Vagina (tissue), 2 donors: ENCODE results near the gene STC2.

ENCODE experiments used
- CTCF ChIP-seq, 3 experiments: fragments of 450-650 bp in 2 of 3; fragments of 200-600 bp in 1 of 3; sonication (generic) in 1 of 3; IDR thresholded peaks; one replicate each; pipeline ENCODE4 v1.5.1; 2017 to 2019; ENCODE audit warnings: antibody characterized with exemption in 3 of 3, mild to moderate bottlenecking in 2 of 3, moderate library complexity in 2 of 3
- POLR2AphosphoS5 ChIP-seq, 2 donors: sonication (generic); formaldehyde crosslinking; IDR thresholded peaks; one replicate each; pipeline ENCODE4 v1.9.0; 2017; ENCODE audit warnings: antibody characterized with exemption in 2 of 2, mild to moderate bottlenecking in 2 of 2, low read depth in 1 of 2; ENCODE audit not compliant: insufficient read depth in 1 of 2

- TF ChIP-seq POLR2AphosphoS5 (IDR thresholded peaks at IDR 0.05; ENCODE audit: insufficient read depth in 1 of 2, low read depth in 1 of 2) (peak in 1 of 2 donors; percentile 7), CTCF (IDR thresholded peaks at IDR 0.05) (no peak)
Observed at GRCh38 chr5:173315495-173316338, 12.5 kb downstream of the STC2 start.
